Hematopoietic multipotent progenitor cell treated with erythropoietin and hydrocortisone succinate and interleukin-3 and kit ligand, for 15 days (in vitro differentiated cells): ENCODE results near the gene SNX25.
"Not testable (repeated sequence)": the region's sequence is repeated elsewhere in the genome, so short reads cannot be mapped to it uniquely, and the experiment has no call there.

ENCODE experiments used
- DNase-seq: peaks from one replicate; pipeline ENCODE4 v3.0.0-alpha.2; 2015; ENCODE audit warnings: low spot score

SNX25 gene

DNA sequence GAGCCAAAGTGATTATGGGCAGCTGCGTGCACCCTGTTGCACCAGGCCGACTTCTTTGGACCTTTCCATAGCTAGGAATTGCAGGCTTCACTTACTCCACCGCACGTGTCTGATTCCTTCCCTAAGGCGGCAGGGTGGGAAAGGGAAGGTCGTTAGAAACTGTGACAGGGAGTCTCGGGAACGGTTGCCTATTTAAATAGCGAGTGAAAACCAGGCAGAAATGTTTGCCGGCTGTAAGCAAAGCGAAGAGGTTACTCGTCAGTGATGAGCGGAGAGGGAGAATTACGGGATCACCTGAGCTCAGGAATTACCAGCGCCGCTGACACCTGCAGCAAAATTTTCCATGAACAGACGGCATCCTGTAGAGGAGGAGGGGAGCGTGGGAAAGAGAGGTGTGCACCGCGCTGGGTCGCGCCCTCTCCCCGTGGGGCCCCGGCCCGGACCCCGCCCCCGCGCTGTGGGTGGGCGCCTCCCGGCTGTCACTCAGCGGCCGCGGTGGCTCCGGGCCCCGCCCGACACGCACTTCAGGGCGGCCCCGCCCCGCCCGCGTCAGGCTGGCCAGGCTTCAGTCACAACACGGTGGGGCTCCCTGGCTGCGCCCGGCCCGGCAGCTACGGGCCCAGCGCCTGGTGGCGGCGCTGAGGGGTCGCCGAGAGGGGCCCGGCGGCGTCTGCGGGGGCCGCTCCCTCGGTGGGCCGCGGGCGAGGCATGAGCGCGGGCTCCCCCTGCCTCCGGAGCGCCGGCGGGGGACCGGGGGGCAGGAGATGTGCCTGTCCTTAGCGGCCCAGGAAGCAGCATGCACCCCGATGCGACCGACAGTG lies at the start of gene SNX25:
SNX25 (plus strand) TSS at position 568 of the 821 bp plus-strand sequence; CDS start at position 797, 229 bp downstream.
- peak; percentile 75 for DNase-seq

GRCh38 chr4:185165605-185166063 lies 43.8 kb upstream of the SNX25 start:
- DNase-seq = no peak

- no peak for DNase-seq
These were observed 42.2 kb upstream of the SNX25 start for GRCh38 chr4:185167234-185167633.

GRCh38 chr4:185171373-185172071 lies 37.9 kb upstream of the SNX25 start:
- no peak for DNase-seq

GRCh38 chr4:185179488-185179887 lies 29.9 kb upstream of the SNX25 start:
- no peak for DNase-seq

DNA sequence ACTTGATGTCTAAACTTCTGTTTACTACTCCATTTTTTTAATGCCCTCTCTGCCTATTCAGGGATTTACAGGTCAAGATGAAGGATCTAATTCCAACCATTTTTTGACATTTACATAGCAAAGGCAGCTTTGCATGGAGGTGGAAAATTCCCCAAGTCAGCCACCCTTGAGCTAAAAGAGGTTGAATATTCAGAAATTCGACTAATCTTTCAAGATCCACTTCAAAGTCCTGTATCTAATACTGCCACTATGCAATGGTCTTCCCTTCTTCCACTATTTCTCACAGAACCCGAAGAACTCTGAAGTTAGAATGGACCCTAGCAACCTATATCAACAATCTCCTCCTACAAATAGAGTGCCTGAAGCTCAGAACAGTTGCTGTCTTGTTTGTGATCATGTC lies 27.2 kb upstream of the SNX25 start:
- no peak for DNase-seq

DNA sequence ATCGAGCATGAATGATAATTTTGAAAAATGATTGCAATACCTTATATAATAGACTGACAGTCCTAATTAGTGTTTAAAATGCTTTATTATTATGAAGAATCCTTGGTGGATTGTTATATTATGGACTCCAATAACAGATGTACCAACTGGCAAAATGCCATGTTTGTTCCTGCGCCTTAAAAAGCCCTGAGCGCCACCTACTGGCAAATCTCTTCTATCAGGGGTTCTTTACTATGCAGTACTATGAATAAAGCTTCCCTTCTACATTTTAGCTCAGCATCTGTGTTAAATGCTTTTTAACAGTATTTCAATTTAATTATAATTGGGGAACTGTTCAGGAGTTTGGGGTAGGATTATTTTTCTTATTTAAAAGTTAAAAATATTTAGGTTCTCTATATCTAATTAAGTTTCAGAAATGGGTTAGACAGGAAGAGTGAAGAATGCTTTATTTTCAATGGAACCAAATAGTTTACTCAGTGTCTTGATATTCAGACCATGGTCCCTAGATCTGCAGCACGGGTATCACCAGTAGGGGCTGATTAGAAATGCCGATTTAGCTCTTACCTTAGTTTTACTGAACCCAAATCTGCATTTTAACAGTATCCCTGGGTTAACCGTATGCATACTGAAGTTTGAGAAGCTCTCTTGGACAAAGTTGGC lies 25.6 kb upstream of the SNX25 start:
- DNase-seq = peak; percentile 95

DNA sequence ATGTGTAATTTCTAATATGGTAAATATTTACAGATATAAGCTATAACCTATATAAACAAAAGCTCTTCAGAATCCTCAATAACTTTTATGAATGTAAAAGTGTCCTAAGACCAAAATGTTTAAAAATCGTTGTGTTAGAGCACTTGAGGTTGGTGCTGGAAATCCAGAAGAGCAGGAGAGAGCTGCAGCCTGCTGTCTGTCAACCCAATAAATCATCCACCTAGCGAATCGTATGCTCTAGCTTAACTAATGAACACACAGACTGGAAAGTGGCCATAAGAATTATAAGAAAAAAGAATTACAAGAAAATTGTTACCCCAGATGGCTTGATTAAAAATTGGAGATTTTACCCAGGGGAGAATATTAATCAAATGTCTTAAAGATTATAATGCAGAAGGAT lies 22.6 kb upstream of the SNX25 start:
- no peak for DNase-seq

DNA sequence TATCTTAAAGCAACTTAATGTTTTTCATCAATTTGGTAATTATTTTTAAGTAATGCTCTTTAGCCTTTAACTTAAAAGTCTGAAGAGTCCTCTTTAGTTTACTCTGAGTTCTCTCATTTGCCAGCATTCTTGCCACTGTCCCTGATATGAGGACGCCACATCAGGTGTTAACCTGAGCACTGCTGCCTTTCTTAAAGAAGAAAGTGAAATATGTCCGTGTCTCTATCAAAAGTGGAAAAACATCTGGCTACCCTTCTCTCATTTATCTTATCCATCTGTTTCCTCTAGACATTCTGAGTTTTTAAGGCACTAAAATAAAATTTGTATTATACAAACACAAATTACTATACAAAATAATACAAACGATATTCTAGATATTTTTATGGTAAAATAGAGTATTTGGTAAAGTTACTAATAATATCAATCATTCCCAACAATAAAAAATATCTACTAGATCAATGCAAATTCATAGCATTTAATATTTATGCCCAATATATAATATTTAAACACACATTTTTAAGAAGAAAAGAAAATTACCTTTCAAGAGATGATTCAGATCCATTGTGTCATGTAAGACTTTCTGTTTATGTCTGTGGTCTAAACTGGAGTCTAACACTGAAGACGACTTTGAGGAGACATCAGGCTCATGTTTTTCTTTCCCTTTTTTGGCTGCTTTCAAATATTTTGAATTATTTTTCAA lies 19.6 kb upstream of the SNX25 start:
- DNase-seq = peak; percentile 61

DNA sequence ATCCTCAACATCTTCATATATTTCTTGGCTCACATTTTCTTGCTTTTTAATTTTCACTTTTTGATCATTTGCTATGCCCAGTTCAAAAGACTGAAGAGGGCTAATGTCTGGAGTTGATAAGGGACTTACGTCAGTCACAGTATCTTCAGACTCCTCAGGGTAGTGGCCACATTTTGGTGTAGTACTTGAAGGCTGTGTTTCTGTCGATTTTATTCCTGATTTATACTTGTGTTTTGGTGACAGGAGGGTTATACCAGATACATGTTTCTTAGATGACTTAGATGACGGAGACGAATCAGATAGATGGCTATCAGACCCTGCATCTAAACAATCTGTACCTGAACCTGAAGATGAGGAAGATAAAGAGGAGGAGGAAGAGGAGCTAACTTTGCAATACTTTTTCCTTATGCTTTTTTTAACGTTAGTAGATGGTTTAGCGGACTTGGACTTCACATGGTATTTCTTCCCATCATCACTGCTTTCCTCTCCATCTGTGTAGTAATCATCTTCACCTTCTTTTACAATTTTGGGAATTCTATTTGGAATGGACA lies 19.0 kb upstream of the SNX25 start:
- DNase-seq = peak; percentile 72

DNA sequence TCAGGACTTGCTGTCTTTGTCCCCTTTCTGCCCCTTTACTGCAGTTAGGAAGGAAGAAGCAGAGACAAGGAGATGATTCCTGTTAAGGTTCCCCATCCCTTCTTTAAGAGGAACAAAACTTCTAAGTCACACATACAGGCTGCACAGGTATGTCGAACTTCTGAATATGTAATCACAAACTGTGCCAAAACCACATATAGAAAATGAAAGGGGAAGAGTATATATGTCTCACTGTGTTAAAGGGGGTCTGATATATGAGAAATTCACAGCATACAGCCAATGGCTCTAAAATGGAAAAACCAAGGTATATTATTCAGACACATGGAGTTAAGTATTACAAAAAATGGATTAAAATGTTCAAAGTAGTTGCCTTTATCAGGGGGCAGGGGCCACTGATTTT lies 17.3 kb upstream of the SNX25 start:
- no peak for DNase-seq

GRCh38 chr4:185194924-185195888 lies 14.2 kb upstream of the SNX25 start:
- no peak for DNase-seq

DNA sequence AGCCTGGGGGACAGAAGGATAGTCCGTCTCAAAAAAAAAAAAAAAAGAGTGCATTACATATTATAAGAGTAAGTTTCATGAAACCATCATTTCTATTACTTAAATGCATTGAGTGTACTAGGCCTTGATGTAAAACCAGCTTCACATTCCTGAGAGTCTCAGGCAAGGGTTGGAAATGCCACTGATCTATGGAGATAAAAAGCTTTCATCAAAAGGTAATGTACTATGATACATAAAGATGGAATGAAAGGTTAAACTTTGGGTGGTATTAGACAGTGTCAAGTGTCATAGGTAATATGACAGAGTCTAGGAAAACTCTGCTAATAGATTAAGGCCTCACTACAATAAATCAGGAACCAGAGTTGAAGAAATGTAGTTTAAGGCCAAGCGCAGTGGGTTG lies 13.0 kb upstream of the SNX25 start:
- no peak for DNase-seq

DNA sequence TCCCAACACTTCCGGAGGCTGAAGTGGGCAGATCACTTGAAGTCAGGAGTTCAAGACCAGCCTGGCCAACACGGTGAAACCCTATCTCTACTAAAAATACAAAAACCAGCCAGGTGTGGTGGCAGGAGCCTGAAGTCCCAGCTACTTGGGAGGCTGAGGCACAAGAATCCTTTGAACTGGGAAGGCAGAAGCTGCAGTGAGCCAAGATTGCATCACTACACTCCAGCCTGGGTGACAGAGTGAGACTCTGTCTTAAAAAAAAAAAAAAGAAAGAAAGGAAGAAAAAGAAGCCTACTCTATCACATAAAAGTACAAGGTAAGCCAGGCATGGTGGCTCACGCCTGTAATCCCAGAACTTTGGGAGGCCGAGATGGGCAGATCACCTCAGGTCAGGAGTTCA lies 11.2 kb upstream of the SNX25 start:
- not testable (repeated sequence) for DNase-seq

DNA sequence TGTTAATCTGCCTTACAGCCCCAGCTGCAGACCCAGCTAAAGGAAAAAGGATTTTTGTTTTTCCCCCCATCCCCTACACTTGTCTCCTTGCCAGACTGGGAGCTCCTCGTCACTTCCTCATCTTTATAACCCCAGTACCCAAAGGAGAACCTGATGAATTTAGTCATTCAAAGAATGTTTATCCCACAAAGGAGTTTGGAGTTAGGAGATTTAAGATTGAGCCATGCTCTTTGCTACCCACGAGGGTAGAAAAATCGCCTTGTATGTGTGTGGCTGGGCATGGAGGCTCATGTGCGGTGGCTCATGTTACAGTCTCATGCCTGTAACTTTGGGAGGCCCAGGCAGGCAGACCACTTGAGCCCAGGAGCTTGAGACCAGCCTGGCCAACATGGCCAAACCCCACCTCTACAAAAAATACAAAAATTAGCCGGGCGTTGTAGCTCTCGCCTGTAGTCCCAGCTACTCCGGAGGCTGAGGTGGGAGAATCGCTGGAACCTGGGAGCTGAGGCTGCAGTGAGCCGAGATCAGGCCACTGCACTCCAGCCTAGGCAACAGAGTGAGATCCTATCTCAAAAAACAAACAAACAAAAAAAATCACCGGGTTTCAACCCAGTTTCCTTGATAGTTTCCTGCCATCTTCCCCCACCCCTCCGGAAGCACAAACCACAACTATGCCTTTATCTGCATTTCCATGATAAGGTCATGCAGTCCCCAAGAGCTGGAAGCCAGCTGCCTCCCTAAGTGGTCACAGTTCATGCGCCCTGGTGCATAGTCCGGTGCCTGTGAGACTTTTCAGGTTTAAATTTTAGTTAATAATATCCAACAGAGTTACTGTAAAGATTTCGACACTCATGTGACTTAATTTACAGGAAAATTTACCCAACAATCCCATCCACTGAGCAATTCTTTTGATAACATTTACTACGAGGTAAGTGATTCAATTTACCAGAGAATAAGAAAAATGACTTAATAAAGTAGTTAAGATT lies 7.1 kb upstream of the SNX25 start:
- no peak for DNase-seq

DNA sequence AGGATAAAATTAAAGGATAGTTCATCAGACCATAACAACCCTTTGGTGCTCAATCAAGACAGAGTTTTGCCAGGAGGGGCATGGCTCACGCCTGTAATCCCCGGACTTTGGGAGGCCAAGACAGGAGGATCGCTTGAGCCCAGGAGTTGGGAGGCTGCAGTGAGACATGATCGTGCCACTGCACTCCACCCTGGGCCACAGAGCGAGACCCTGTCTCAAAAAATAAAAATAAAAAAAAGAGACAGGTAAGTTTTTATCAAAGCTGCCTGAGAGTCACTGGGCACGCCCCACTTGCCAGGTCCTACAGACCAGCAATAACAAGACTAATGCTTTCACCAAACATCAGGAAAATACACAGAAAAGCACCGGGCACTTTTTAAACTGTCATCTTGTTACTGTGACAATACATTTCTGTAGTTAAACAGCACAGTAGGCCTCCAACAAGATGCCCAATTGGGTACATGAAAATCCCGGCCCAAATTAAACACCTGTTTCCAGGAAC lies 6.4 kb upstream of the SNX25 start:
- no peak for DNase-seq

DNA sequence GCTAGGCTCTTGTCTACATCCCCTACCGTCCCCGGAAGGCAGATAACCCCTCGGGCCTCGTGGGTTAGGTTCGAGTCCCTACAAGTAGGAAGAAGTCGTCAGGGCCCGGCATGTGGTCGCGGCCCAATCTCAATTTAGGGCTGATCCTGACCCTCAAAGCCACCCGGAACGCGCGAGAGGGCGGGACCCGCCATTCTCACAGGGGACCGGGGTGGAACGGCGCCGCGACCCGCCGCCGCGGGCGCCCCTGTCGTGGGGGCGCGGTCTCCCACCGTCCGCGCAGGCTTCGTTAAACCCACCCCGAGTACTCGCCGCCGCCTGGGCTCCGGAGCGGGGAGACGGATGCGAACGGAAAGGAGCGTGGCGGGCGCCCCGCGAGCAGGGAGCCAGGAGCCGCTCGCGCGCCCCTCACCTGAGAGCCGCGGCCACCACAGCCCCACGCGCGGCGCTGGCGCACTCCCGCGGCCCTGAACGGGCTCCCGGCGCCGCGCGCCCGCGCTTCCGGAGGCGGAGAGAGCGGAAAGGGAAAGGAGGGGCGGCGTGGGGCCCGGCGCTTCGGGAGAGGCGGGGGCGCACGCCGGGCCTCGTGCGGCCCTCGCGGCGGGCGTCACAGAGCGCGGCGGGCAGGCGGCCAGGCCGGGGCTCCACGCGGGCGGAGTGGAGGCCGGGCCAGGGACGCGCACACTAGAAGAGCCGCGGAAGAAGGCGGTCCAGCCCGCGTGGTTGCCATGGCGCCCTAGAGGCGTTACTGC lies 5.7 kb upstream of the SNX25 start, which contains the start of gene CFAP97:
CFAP97 (minus strand) TSS at position 515 of the 752 bp plus-strand sequence. CDS start 12,804 bp downstream, outside the sequence.
- DNase-seq = peak; percentile 79

GRCh38 chr4:185204238-185204910 lies 5.0 kb upstream of the SNX25 start:
- no peak for DNase-seq
